Measurements from ENCODE around the gene CMSS1. TPM values are rescaled to one million over a fixed set of nuclear protein-coding genes. Genes with fewer than 3 reads are reported as not detected.

The CMSS1 gene
- total RNA-seq, 1 donor from 2014 or later: 35.7 TPM

- Mint-ChIP-seq H3K27me3 (no peaks in the 10 kb centered on the region), H3K9me3 (ENCODE audit: low read depth) (no peaks in the 10 kb centered on the region), H3K4me3 (ENCODE audit: low read depth) (no peak overlapping the region), H3K27ac (no peak overlapping the region), H3K4me1 (ENCODE audit: low read depth) (peaks cover 47% of the 10 kb centered on the region), H3K36me3 (ENCODE audit: insufficient read depth) (no peaks in the 10 kb centered on the region)
- no peak for DNase-seq (ENCODE audit: low spot score, unreplicated experiment)
- no peak for TF ChIP-seq CTCF (IDR thresholded peaks at IDR 0.05; ENCODE audit: unreplicated experiment)
Measured at GRCh38 chr3:100006570-100007271, 189.1 kb downstream of the CMSS1 start.

GRCh38 chr3:100007313-100007712 is 189.7 kb downstream of the CMSS1 start:
- Mint-ChIP-seq H3K27ac (no peak overlapping the region), H3K4me3 (ENCODE audit: low read depth) (no peak overlapping the region), H3K9me3 (ENCODE audit: low read depth) (no peaks in the 10 kb centered on the region), H3K27me3 (no peaks in the 10 kb centered on the region), H3K4me1 (ENCODE audit: low read depth) (peaks cover 41% of the 10 kb centered on the region), H3K36me3 (ENCODE audit: insufficient read depth) (no peaks in the 10 kb centered on the region)
- no peak for TF ChIP-seq CTCF (IDR thresholded peaks at IDR 0.05; ENCODE audit: unreplicated experiment)
- no peak for DNase-seq (ENCODE audit: low spot score, unreplicated experiment)

- no peak for DNase-seq (ENCODE audit: low spot score, unreplicated experiment)
- Mint-ChIP-seq H3K4me3 (ENCODE audit: low read depth) (no peak overlapping the region), H3K27me3 (no peaks in the 10 kb centered on the region), H3K36me3 (ENCODE audit: insufficient read depth) (no peaks in the 10 kb centered on the region), H3K27ac (no peak overlapping the region), H3K4me1 (ENCODE audit: low read depth) (peaks cover 34% of the 10 kb centered on the region), H3K9me3 (ENCODE audit: low read depth) (no peaks in the 10 kb centered on the region)
- no peak for TF ChIP-seq CTCF (IDR thresholded peaks at IDR 0.05; ENCODE audit: unreplicated experiment)
Measured at GRCh38 chr3:100008081-100008698, 190.5 kb downstream of the CMSS1 start.

- TF ChIP-seq CTCF (IDR thresholded peaks at IDR 0.05; ENCODE audit: unreplicated experiment): no peak
- DNase-seq (ENCODE audit: low spot score, unreplicated experiment): no peak
- Mint-ChIP-seq H3K36me3 (ENCODE audit: insufficient read depth) (no peaks in the 10 kb centered on the region), H3K4me3 (ENCODE audit: low read depth) (no peak overlapping the region), H3K27ac (no peak overlapping the region), H3K9me3 (ENCODE audit: low read depth) (no peaks in the 10 kb centered on the region), H3K27me3 (no peaks in the 10 kb centered on the region), H3K4me1 (ENCODE audit: low read depth) (peaks cover 22% of the 10 kb centered on the region)
Measured at GRCh38 chr3:100009276-100010086, 191.8 kb downstream of the CMSS1 start.

GRCh38 chr3:100010087-100010417 is 192.4 kb downstream of the CMSS1 start:
- no peak for TF ChIP-seq CTCF (IDR thresholded peaks at IDR 0.05; ENCODE audit: unreplicated experiment)
- DNase-seq (ENCODE audit: low spot score, unreplicated experiment): no peak
- no peaks in the 10 kb centered on the region for H3K27me3 Mint-ChIP-seq
- peaks cover 18% of the 10 kb centered on the region for H3K4me1 Mint-ChIP-seq (ENCODE audit: low read depth)
- peaks cover 3% of the 10 kb centered on the region for H3K36me3 Mint-ChIP-seq (ENCODE audit: insufficient read depth)
- H3K4me3 Mint-ChIP-seq (ENCODE audit: low read depth): no peak overlapping the region
- H3K27ac Mint-ChIP-seq: no peak overlapping the region
- peaks cover 3% of the 10 kb centered on the region for H3K9me3 Mint-ChIP-seq (ENCODE audit: low read depth)

Data from progenitor cell of endocrine pancreas (in vitro differentiated cells).